GM23248 (cell line): ENCODE data around the gene GAB2. TPM values are rescaled to one million over a fixed set of nuclear protein-coding genes. Genes with fewer than 3 reads are reported as not detected.

Experiments used
- DNase-seq: peaks from one replicate; pipeline ENCODE4 v3.0.0-alpha.2; 2015
- H2AFZ ChIP-seq: fragments of 200-600 bp; sonication (generic); 2 replicates; pipeline ENCODE4 v1.6.1; 2016; ENCODE audit warnings: antibody characterized with exemption
- H3F3A ChIP-seq: fragments of 200-600 bp; sonication (generic); 2 replicates; pipeline ENCODE4 v1.6.1; 2016; ENCODE audit warnings: mild to moderate bottlenecking, antibody characterized with exemption, mixed run types; ENCODE audit not compliant: insufficient read depth
- H3K27ac ChIP-seq: fragments of 200-600 bp; sonication (generic); 2 replicates; pipeline ENCODE4 v1.5.1; 2016; ENCODE audit warnings: mild to moderate bottlenecking
- H3K27me3 ChIP-seq: fragments of 200-600 bp; sonication (generic); replicated peaks from 2 replicates; pipeline ENCODE4 v1.6.1; 2016; ENCODE audit warnings: mild to moderate bottlenecking; ENCODE audit not compliant: insufficient read depth
- H3K36me3 ChIP-seq: fragments of 200-600 bp; sonication (generic); 2 replicates; pipeline ENCODE4 v1.6.1; 2016; ENCODE audit warnings: low read depth, mild to moderate bottlenecking
- H3K4me1 ChIP-seq: fragments of 200-600 bp; sonication (generic); 2 replicates; pipeline ENCODE4 v1.6.1; 2016; ENCODE audit warnings: mild to moderate bottlenecking; ENCODE audit not compliant: insufficient read depth
- H3K4me2 ChIP-seq: fragments of 200-600 bp; sonication (generic); one replicate; pipeline ENCODE4 v1.6.1; 2016; ENCODE audit warnings: mild to moderate bottlenecking; ENCODE audit not compliant: unreplicated experiment
- H3K4me3 ChIP-seq: fragments of 200-600 bp; sonication (generic); 2 replicates; pipeline ENCODE4 v1.5.1; 2016; ENCODE audit warnings: mild to moderate bottlenecking
- H3K79me2 ChIP-seq: fragments of 200-600 bp; sonication (generic); 2 replicates; pipeline ENCODE4 v1.6.1; 2016; ENCODE audit warnings: mild to moderate bottlenecking; ENCODE audit not compliant: insufficient read depth
- H3K9ac ChIP-seq: fragments of 200-600 bp; sonication (generic); 2 replicates; pipeline ENCODE4 v1.6.1; 2016; ENCODE audit warnings: mild to moderate bottlenecking
- H3K9me2 ChIP-seq: fragments of 200-600 bp; sonication (generic); 2 replicates; pipeline ENCODE4 v1.6.1; 2016; ENCODE audit warnings: mixed run types, mild to moderate bottlenecking, moderate library complexity; ENCODE audit not compliant: insufficient read depth
- H3K9me3 ChIP-seq: fragments of 200-600 bp; sonication (generic); one replicate; pipeline ENCODE4 v1.6.1; 2017; ENCODE audit warnings: low read depth
- H4K20me1 ChIP-seq: fragments of 200-600 bp; sonication (generic); 2 replicates; pipeline ENCODE4 v1.6.0; 2016; ENCODE audit not compliant: insufficient read depth
- EZH2 ChIP-seq: fragments of 200-600 bp; sonication (generic); IDR thresholded peaks from 2 replicates; pipeline ENCODE4 v1.6.1; 2018; ENCODE audit warnings: antibody characterized with exemption, mild to moderate bottlenecking; ENCODE audit not compliant: insufficient read depth, poor library complexity, severe bottlenecking
- EZH2phosphoT487 ChIP-seq: fragments of 200-600 bp; sonication (generic); IDR thresholded peaks from 2 replicates; pipeline ENCODE4 v1.6.1; 2018; ENCODE audit warnings: antibody characterized with exemption, moderate library complexity, mild to moderate bottlenecking, low read depth; ENCODE audit not compliant: insufficient read depth
- WGBS, 2 experiments: methylation state at CpG; one replicate each; pipeline ENCODE4 v1.1.6; 2015 to 2017; ENCODE audit warnings: low lambda C conversion rate in 2 of 2, low coverage in 1 of 2; ENCODE audit errors: missing lambda C conversion rate in 2 of 2; 5-methylcytosine and 5-hydroxymethylcytosine counted together
- in situ Hi-C: fragments of 300-500 bp; cut with MboI; formaldehyde crosslinking; loops from 2 replicates; pipeline ENCODE4 v1.15.0; 2020
- polyA plus RNA-seq: library from polyadenylated mRNA; unstranded; fragments of >200 nt; fragmentation: Nextera tagmentation; extraction: Ambion mirVana; gene quantifications from 2 replicates; pipeline ENCODE4 v1.2.1, GENCODE V29; 2016
- total RNA-seq: library from RNA; depleted of rRNA; stranded (reverse); fragments of >200 nt; shearing (Covaris generic); gene quantifications from 2 replicates; pipeline ENCODE4 v1.2.3, GENCODE V29; 2014

GAB2 gene
- total and polyA plus RNA-seq, 2 experiments from 2014 or later, result 1.8 to 12.2 TPM

DNA sequence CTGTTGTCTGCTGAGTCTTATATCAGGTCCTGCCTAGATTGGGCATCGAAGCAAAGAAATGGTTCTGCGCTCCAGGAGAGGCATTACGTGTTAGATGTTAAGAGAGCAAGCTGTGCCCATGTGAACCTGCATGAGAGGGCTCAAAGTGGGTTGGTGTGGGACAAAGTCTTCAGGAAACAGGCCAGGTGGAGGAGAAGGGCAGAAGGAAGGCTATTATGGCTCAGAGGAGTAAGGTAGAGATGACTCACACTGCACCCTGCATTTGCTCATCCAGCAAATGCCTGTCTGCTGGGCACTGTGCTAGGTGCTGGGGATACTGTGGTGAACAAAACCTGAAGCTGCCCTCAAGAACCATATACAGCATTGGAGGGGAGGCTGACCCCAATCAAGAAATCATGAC, 223.1 kb downstream of the GAB2 start:
- Histone ChIP-seq H3K27me3 (no peaks in the 10 kb centered on the region), H2AFZ (no peak overlapping the region), H3K9me3 (no peaks in the 10 kb centered on the region), H3K9ac (no peak overlapping the region), H3K4me3 (no peak overlapping the region), H3K4me2 (no peak overlapping the region), H3K27ac (no peak overlapping the region), H3K79me2 (peaks cover 63% of the 10 kb centered on the region), H3K9me2 (no peaks in the 10 kb centered on the region), H3K36me3 (no peaks in the 10 kb centered on the region), H4K20me1 (no peaks in the 10 kb centered on the region), H3F3A (0 out of 2 replicates have a peak, but pooled peaks cover 4% of the 10 kb centered on the region), H3K4me1 (peaks cover 16% of the 10 kb centered on the region)
- in situ Hi-C loops, result no loop called here
- TF ChIP-seq EZH2phosphoT487 (no peak), EZH2 (no peak)
- 96 to 98% methylated on average over 3 of the region's 3 CpGs for WGBS, 2 experiments
- no peak for DNase-seq

DNA sequence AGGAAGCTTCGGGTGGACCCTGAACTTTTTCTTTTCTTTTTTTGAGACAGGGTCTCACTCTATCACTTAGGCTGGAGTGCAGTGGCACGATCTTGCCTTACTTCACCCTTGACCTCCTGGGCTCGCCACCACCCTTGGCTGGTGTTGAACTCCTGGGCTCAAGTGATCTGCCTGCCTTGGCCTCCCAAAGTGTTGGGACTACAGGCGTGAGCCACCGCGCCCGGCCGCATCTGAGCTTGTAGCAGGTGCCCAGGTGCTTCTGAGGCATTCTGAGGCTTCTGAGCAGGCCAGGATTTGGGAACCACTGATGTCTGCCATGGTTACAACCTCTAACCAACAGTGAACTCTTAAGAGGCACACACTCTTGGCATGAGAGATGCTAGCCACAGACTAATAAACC, 223.8 kb downstream of the GAB2 start:
- H3K4me3 ChIP-seq, result no peak overlapping the region
- H3F3A ChIP-seq, result 0 out of 2 replicates have a peak, but pooled peaks cover 4% of the 10 kb centered on the region
- 99% methylated on average over 8 of the region's 8 CpGs for WGBS, 2 experiments
- H3K4me1 ChIP-seq, result peaks cover 17% of the 10 kb centered on the region
- no peak overlapping the region for H3K4me2 ChIP-seq
- H4K20me1 ChIP-seq, result no peaks in the 10 kb centered on the region
- no peaks in the 10 kb centered on the region for H3K9me3 ChIP-seq
- H2AFZ ChIP-seq, result no peak overlapping the region
- TF ChIP-seq EZH2 (no peak), EZH2phosphoT487 (no peak)
- in situ Hi-C loops, result no loop called here
- peaks cover 70% of the 10 kb centered on the region for H3K79me2 ChIP-seq
- no peak overlapping the region for H3K9ac ChIP-seq
- H3K36me3 ChIP-seq, result no peaks in the 10 kb centered on the region
- no peaks in the 10 kb centered on the region for H3K9me2 ChIP-seq
- no peak for DNase-seq
- no peaks in the 10 kb centered on the region for H3K27me3 ChIP-seq
- H3K27ac ChIP-seq, result no peak overlapping the region

DNA sequence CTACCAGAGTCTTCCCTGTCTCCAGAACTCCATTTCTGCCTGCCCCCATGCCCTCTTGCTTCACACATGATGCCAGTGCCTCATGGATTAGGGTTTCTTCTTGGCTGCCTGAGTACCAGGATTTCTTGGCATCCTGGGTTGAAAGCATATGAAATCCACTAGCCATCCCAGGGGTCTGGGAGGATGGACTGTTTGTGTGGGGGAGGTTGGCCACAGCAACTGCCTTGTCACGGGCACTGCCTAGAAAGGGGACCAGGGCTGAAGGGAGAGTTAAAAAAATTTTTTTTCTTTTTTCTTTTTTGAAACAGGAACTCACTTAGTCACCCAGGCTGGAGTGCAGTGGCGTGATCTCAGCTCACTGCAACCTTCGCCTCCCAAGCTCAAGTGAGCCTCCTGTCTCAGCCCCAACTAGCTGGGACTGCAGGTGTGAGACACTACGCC, 224.7 kb downstream of the GAB2 start:
- in situ Hi-C loops, result no loop called here
- Histone ChIP-seq H3K9me2 (no peaks in the 10 kb centered on the region), H4K20me1 (no peaks in the 10 kb centered on the region), H3K9ac (no peak overlapping the region), H3K27ac (peak overlapping the region; percentile 41), H3K36me3 (no peaks in the 10 kb centered on the region), H3K4me3 (no peak overlapping the region), H3F3A (0 out of 2 replicates have a peak, but pooled peaks cover 4% of the 10 kb centered on the region), H3K9me3 (no peaks in the 10 kb centered on the region), H2AFZ (no peak overlapping the region), H3K4me2 (no peak overlapping the region), H3K27me3 (no peaks in the 10 kb centered on the region), H3K4me1 (peaks cover 17% of the 10 kb centered on the region), H3K79me2 (peaks cover 76% of the 10 kb centered on the region)
- TF ChIP-seq EZH2phosphoT487, result no peak
- TF ChIP-seq EZH2, result no peak
- WGBS, 2 experiments, result 61 to 63% methylated on average over 4 of the region's 4 CpGs
- no peak for DNase-seq

DNA sequence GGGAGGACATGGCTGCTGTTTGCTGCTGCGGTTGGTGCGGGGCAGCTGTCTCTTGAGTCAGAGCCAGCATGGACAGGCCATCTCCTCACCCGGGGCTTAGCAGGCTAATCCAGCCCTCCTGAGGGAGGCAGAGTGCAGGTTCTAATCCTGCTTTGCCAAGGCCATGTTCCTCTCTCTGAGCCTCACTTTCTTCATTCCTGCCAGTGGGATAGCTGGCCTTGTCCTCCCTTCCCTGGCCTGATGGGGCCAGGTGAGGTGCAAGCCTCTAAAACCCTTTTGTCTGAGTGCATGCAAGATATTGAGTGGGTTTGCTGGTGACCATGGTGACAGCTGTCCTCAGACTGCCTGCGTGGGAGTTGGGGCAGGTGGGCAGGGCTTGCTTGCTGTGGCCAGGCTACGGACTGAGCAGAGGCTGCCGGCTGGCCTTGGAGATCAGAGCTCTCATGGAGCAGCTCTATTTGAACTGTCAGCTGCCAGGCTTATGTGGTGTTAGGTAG, 225.3 kb downstream of the GAB2 start:
- H3K9ac ChIP-seq, result no peak overlapping the region
- no peaks in the 10 kb centered on the region for H3K9me3 ChIP-seq
- no peak overlapping the region for H2AFZ ChIP-seq
- in situ Hi-C loops, result no loop called here
- no peaks in the 10 kb centered on the region for H4K20me1 ChIP-seq
- TF ChIP-seq EZH2, result no peak
- no peak for TF ChIP-seq EZH2phosphoT487
- H3K27me3 ChIP-seq, result no peaks in the 10 kb centered on the region
- peak; percentile 23 for DNase-seq
- H3K27ac ChIP-seq, result peak overlapping the region; percentile 41; the same call in 1 of the 2 replicates
- peaks cover 17% of the 10 kb centered on the region for H3K4me1 ChIP-seq
- no peaks in the 10 kb centered on the region for H3K9me2 ChIP-seq
- H3K79me2 ChIP-seq, result peaks cover 82% of the 10 kb centered on the region
- no peak overlapping the region for H3K4me2 ChIP-seq
- 0 out of 2 replicates have a peak, but pooled peaks cover 9% of the 10 kb centered on the region for H3F3A ChIP-seq
- 72 to 76% methylated on average over 6 of the region's 6 CpGs for WGBS, 2 experiments
- H3K4me3 ChIP-seq, result no peak overlapping the region
- H3K36me3 ChIP-seq, result no peaks in the 10 kb centered on the region
